Measurements from ENCODE around the gene RELN. TPM values are rescaled to one million over a fixed set of nuclear protein-coding genes. Genes with fewer than 3 reads are reported as not detected.
A peak's percentile ranks its signal among the peaks of the same experiment; 100 is the strongest.

The RELN gene
- total and polyA plus RNA-seq, 2 of the 13 experiments (the other 11 are each of a cell fraction or from before 2014, with no cell fraction given) = 315 to 332 TPM

- TF ChIP-seq HNRNPUL1 (IDR thresholded peaks at IDR 0.05; ENCODE audit: low read depth, low read length) = no peak
- TF ChIP-seq BRD4 (CRISPR knock-in tag; IDR thresholded peaks at IDR 0.05) = no peak
- TF ChIP-seq KDM4B (CRISPR knock-in tag; IDR thresholded peaks at IDR 0.05) = peak; percentile 93
- TF ChIP-seq TFDP1 (CRISPR knock-in tag; IDR thresholded peaks at IDR 0.05; ENCODE audit: borderline replicate concordance) = peak; percentile 28; the same call in 1 of the 2 replicates
- peak; percentile 97 for TF ChIP-seq TEAD3 (CRISPR knock-in tag; optimal IDR thresholded peaks at IDR 0.05; ENCODE audit: borderline replicate concordance)
- TF ChIP-seq, protein P1, sequence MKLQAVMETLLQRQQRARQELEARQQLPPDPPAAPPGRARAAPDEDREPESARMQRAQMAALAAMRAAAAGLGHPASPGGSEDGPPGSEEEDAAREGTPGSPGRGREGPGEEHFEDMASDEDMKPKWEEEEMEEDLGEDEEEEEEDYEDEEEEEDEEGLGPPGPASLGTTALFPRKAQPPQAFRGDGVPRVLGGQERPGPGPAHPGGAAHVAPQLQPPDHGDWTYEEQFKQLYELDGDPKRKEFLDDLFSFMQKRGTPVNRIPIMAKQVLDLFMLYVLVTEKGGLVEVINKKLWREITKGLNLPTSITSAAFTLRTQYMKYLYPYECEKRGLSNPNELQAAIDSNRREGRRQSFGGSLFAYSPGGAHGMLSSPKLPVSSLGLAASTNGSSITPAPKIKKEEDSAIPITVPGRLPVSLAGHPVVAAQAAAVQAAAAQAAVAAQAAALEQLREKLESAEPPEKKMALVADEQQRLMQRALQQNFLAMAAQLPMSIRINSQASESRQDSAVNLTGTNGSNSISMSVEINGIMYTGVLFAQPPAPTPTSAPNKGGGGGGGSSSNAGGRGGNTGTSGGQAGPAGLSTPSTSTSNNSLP (IDR thresholded peaks at IDR 0.05; ENCODE audit: low read depth, low read length) = peak; percentile 86
- no peak for TF ChIP-seq NKX3-1 (CRISPR knock-in tag; IDR thresholded peaks at IDR 0.05)
- no peak; the same call in 1 of the 2 replicates for TF ChIP-seq ZNF460 (CRISPR knock-in tag; IDR thresholded peaks at IDR 0.05; ENCODE audit: borderline replicate concordance)
- TF ChIP-seq HCFC1 (IDR thresholded peaks at IDR 0.05; ENCODE audit: low read depth, low read length) = no peak
- TF ChIP-seq, protein P2, sequence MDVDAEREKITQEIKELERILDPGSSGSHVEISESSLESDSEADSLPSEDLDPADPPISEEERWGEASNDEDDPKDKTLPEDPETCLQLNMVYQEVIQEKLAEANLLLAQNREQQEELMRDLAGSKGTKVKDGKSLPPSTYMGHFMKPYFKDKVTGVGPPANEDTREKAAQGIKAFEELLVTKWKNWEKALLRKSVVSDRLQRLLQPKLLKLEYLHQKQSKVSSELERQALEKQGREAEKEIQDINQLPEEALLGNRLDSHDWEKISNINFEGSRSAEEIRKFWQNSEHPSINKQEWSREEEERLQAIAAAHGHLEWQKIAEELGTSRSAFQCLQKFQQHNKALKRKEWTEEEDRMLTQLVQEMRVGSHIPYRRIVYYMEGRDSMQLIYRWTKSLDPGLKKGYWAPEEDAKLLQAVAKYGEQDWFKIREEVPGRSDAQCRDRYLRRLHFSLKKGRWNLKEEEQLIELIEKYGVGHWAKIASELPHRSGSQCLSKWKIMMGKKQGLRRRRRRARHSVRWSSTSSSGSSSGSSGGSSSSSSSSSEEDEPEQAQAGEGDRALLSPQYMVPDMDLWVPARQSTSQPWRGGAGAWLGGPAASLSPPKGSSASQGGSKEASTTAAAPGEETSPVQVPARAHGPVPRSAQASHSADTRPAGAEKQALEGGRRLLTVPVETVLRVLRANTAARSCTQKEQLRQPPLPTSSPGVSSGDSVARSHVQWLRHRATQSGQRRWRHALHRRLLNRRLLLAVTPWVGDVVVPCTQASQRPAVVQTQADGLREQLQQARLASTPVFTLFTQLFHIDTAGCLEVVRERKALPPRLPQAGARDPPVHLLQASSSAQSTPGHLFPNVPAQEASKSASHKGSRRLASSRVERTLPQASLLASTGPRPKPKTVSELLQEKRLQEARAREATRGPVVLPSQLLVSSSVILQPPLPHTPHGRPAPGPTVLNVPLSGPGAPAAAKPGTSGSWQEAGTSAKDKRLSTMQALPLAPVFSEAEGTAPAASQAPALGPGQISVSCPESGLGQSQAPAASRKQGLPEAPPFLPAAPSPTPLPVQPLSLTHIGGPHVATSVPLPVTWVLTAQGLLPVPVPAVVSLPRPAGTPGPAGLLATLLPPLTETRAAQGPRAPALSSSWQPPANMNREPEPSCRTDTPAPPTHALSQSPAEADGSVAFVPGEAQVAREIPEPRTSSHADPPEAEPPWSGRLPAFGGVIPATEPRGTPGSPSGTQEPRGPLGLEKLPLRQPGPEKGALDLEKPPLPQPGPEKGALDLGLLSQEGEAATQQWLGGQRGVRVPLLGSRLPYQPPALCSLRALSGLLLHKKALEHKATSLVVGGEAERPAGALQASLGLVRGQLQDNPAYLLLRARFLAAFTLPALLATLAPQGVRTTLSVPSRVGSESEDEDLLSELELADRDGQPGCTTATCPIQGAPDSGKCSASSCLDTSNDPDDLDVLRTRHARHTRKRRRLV (CRISPR knock-in tag; IDR thresholded peaks at IDR 0.05) = no peak
- TF ChIP-seq ZNF230 (CRISPR knock-in tag; IDR thresholded peaks at IDR 0.05) = no peak
- no peak for TF ChIP-seq ZFP36L2 (CRISPR knock-in tag; IDR thresholded peaks at IDR 0.05)
- TF ChIP-seq ZNF619 (CRISPR knock-in tag; IDR thresholded peaks at IDR 0.05) = no peak
- peak; percentile 89; the same call in 1 of the 2 replicates for TF ChIP-seq ZNF614 (CRISPR knock-in tag; IDR thresholded peaks at IDR 0.05; ENCODE audit: borderline replicate concordance)
- TF ChIP-seq ZNF607 (CRISPR knock-in tag; IDR thresholded peaks at IDR 0.05; ENCODE audit: borderline replicate concordance) = no peak
- TF ChIP-seq, protein P3, sequence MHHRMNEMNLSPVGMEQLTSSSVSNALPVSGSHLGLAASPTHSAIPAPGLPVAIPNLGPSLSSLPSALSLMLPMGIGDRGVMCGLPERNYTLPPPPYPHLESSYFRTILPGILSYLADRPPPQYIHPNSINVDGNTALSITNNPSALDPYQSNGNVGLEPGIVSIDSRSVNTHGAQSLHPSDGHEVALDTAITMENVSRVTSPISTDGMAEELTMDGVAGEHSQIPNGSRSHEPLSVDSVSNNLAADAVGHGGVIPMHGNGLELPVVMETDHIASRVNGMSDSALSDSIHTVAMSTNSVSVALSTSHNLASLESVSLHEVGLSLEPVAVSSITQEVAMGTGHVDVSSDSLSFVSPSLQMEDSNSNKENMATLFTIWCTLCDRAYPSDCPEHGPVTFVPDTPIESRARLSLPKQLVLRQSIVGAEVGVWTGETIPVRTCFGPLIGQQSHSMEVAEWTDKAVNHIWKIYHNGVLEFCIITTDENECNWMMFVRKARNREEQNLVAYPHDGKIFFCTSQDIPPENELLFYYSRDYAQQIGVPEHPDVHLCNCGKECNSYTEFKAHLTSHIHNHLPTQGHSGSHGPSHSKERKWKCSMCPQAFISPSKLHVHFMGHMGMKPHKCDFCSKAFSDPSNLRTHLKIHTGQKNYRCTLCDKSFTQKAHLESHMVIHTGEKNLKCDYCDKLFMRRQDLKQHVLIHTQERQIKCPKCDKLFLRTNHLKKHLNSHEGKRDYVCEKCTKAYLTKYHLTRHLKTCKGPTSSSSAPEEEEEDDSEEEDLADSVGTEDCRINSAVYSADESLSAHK (CRISPR knock-in tag; IDR thresholded peaks at IDR 0.05; ENCODE audit: borderline replicate concordance) = no peak
- TF ChIP-seq NR3C1 (CRISPR knock-in tag; IDR thresholded peaks at IDR 0.05) = no peak
- TF ChIP-seq SIX1 (CRISPR knock-in tag; IDR thresholded peaks at IDR 0.05; ENCODE audit: borderline replicate concordance) = peak; percentile 90
- peak; percentile 71; the same call in 1 of the 2 replicates for TF ChIP-seq JUNB (CRISPR knock-in tag; IDR thresholded peaks at IDR 0.05; ENCODE audit: borderline replicate concordance)
These were observed 328.7 kb downstream of the RELN start (continued) for GRCh38 chr7:103660455-103661371.
